ENCODE data around the gene RFC3.

RFC3 gene

DNA sequence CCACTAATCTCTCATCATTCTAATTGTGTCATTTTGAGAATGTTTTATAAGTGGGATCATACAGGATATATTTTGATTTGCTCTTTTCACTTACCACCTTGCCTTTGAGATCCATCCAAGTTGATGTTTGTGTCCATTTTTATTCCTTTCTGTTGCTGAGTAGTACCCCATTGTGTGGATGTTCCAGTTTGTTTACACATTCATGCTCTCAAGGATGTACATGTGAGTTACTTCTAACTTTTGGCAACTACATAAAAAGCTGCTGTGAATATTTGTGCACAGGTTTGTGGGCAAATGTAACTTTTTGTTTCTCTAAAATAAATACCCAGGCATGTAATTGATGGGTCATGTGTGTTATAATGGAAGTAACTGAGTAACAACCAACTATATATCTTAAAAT lies 64.9 kb downstream of the RFC3 start:
- Histone ChIP-seq H3K4me3 (ENCODE audit: low read depth, low read length) (no peak overlapping the region), H3K9ac (ENCODE audit: low read depth, low read length) (no peak overlapping the region), H3K9me3 (ENCODE audit: control insufficient read depth, insufficient read depth, low read length) (no peaks in the 10 kb centered on the region)

DNA sequence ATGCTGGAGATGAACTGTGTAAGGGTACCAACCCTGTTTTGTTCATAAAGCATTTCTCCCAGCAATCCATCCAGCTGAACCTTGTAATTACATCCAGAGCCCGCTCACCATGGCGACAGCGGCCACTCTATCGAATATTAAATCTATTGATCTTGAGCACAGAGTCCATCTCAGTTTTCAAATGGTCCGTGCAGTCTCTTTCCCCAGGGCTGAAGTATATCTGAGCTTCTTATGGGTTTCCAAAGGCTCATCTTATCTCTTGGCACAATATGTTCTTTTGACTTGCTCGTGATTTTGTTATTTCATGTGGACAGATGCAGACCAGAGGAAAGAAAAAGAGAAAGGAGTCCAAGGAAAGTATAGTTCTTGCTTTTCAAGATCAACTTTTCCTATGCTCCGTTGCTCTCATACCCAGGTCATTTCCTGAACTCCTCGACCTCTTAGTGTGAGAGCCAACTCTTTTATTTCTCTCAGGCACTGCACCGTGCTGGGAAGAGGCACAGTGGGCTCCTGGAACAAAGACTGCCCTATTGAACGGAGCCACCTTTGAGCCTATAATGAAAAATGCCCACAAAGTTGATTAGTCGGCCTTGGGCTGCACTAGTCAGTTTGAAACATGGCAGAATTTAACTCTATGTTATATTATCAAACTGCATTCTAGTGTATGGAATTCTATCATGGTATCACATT lies 66.7 kb downstream of the RFC3 start:
- Histone ChIP-seq H3K9ac (ENCODE audit: low read depth, low read length) (no peak overlapping the region), H3K36me3 (ENCODE audit: control insufficient read depth, insufficient read depth, low read length) (no peaks in the 10 kb centered on the region), H3K27ac (ENCODE audit: low read depth, low read length) (no peak overlapping the region), H3K4me3 (ENCODE audit: low read depth, low read length) (no peak overlapping the region), H3K4me1 (ENCODE audit: control insufficient read depth, insufficient read depth, low read length) (no peaks in the 10 kb centered on the region), H3K9me3 (ENCODE audit: control insufficient read depth, insufficient read depth, low read length) (no peaks in the 10 kb centered on the region), H3K27me3 (ENCODE audit: control insufficient read depth, insufficient read depth, low read length) (no peaks in the 10 kb centered on the region)

More for the DNA sequence above, 64.9 kb downstream of the RFC3 start:
- no peaks in the 10 kb centered on the region for H3K4me1 ChIP-seq (ENCODE audit: control insufficient read depth, insufficient read depth, low read length)
- no peaks in the 10 kb centered on the region for H3K36me3 ChIP-seq (ENCODE audit: control insufficient read depth, insufficient read depth, low read length)
- H3K27ac ChIP-seq (ENCODE audit: low read depth, low read length), result no peak overlapping the region
- H3K27me3 ChIP-seq (ENCODE audit: control insufficient read depth, insufficient read depth, low read length), result no peaks in the 10 kb centered on the region

Measured in HUES48 (cell line).